SK-N-SH treated with all-trans-retinoic acid at 6 μM for 48 hours (cell line): ENCODE results near the gene IL17C.

ENCODE experiments used
- ATAC-seq: fragments of 200-7000 bp; cut with Tn5 transposase; 3 replicates; pipeline ENCODE4 v1.9.1; 2020; ENCODE audit warnings: mild to moderate bottlenecking, moderate library complexity
- ARNTL ChIP-seq: fragments of 450-650 bp; formaldehyde crosslinking; IDR thresholded peaks from 2 replicates; pipeline ENCODE4 v1.5.0; 2020; ENCODE audit warnings: low read depth, mild to moderate bottlenecking, moderate library complexity, borderline replicate concordance
- BACH2 ChIP-seq: fragments of 250-450 bp; sonication (Bioruptor Pico); IDR thresholded peaks from 2 replicates; pipeline ENCODE4 v1.9.0; 2021; ENCODE audit warnings: mild to moderate bottlenecking, borderline replicate concordance
- CSDC2 ChIP-seq: fragments of 250-450 bp; sonication (Bioruptor Pico); IDR thresholded peaks from 2 replicates; pipeline ENCODE4 v1.5.0; 2020; ENCODE audit warnings: mild to moderate bottlenecking, moderate library complexity
- ESRRG ChIP-seq: fragments of 250-450 bp; sonication (Bioruptor Pico); IDR thresholded peaks from 2 replicates; pipeline ENCODE4 v1.6.1; 2021; ENCODE audit warnings: mild to moderate bottlenecking
- GLIS3 ChIP-seq: fragments of 250-450 bp; sonication (Bioruptor Pico); IDR thresholded peaks from 2 replicates; pipeline ENCODE4 v1.5.0; 2020; ENCODE audit warnings: mild to moderate bottlenecking, moderate library complexity
- ISL1 ChIP-seq: fragments of 250-450 bp; sonication (Bioruptor Pico); IDR thresholded peaks from 2 replicates; pipeline ENCODE4 v2.1.2; 2022; ENCODE audit warnings: mild to moderate bottlenecking, moderate library complexity
- OSR1 ChIP-seq: fragments of 250-450 bp; sonication (Bioruptor Pico); IDR thresholded peaks from 2 replicates; pipeline ENCODE4 v1.8.0; 2022; ENCODE audit warnings: moderate library complexity, mild to moderate bottlenecking, inconsistent platforms
- PPARA ChIP-seq: fragments of 250-450 bp; sonication (Bioruptor Pico); IDR thresholded peaks from 2 replicates; pipeline ENCODE4 v1.5.0; 2020; ENCODE audit warnings: mild to moderate bottlenecking, borderline replicate concordance
- SNAI2 ChIP-seq: fragments of 250-450 bp; sonication (Bioruptor Pico); IDR thresholded peaks from 2 replicates; pipeline ENCODE4 v1.5.0; 2020; ENCODE audit warnings: mild to moderate bottlenecking, moderate library complexity
- TOX ChIP-seq: fragments of 250-450 bp; sonication (Bioruptor Pico); IDR thresholded peaks from 2 replicates; pipeline ENCODE4 v1.8.0; 2021; ENCODE audit warnings: mild to moderate bottlenecking, moderate library complexity, borderline replicate concordance
- TSHZ2 ChIP-seq: fragments of 250-450 bp; sonication (Bioruptor Pico); IDR thresholded peaks from 2 replicates; pipeline ENCODE4 v1.5.0; 2020; ENCODE audit warnings: mild to moderate bottlenecking, moderate library complexity
- ZC3H10 ChIP-seq: fragments of 250-450 bp; sonication (Bioruptor Pico); IDR thresholded peaks from 2 replicates; pipeline ENCODE4 v1.5.1; 2021; ENCODE audit warnings: mild to moderate bottlenecking, moderate library complexity
- ZFP3 ChIP-seq: fragments of 250-450 bp; sonication (Bioruptor Pico); IDR thresholded peaks from 2 replicates; pipeline ENCODE4 v1.5.0; 2020; ENCODE audit warnings: mild to moderate bottlenecking, moderate library complexity
- ZNF565 ChIP-seq: fragments of 450-650 bp; formaldehyde crosslinking; conservative IDR thresholded peaks from 2 replicates; pipeline ENCODE4 v1.5.0; 2020; ENCODE audit warnings: low read depth, mild to moderate bottlenecking, moderate library complexity
- ZNF70 ChIP-seq: fragments of 450-650 bp; formaldehyde crosslinking; IDR thresholded peaks from 2 replicates; pipeline ENCODE4 v1.5.0; 2020; ENCODE audit warnings: mild to moderate bottlenecking, moderate library complexity
- ZNF8 ChIP-seq: fragments of 450-650 bp; formaldehyde crosslinking; IDR thresholded peaks from 2 replicates; pipeline ENCODE4 v1.5.0; 2020; ENCODE audit warnings: mild to moderate bottlenecking, moderate library complexity
- TF ChIP-seq, protein P1 (sequence below): fragments of 250-450 bp; sonication (Bioruptor Pico); IDR thresholded peaks from 2 replicates; pipeline ENCODE4 v1.5.1; 2020; ENCODE audit warnings: low read depth, mild to moderate bottlenecking, moderate library complexity
- TF ChIP-seq, protein P2 (sequence below): fragments of 250-450 bp; sonication (Bioruptor Pico); IDR thresholded peaks from 2 replicates; pipeline ENCODE4 v1.8.0; 2021; ENCODE audit warnings: low read depth, mild to moderate bottlenecking, moderate library complexity, borderline replicate concordance
- TF ChIP-seq, protein P3 (sequence below): fragments of 250-450 bp; sonication (Bioruptor Pico); IDR thresholded peaks from 2 replicates; pipeline ENCODE4 v1.5.1; 2021; ENCODE audit warnings: mild to moderate bottlenecking, moderate library complexity

The IL17C gene

GRCh38 chr16:88646345-88647034, 8.1 kb downstream of the IL17C start:
- TF ChIP-seq, protein P1, sequence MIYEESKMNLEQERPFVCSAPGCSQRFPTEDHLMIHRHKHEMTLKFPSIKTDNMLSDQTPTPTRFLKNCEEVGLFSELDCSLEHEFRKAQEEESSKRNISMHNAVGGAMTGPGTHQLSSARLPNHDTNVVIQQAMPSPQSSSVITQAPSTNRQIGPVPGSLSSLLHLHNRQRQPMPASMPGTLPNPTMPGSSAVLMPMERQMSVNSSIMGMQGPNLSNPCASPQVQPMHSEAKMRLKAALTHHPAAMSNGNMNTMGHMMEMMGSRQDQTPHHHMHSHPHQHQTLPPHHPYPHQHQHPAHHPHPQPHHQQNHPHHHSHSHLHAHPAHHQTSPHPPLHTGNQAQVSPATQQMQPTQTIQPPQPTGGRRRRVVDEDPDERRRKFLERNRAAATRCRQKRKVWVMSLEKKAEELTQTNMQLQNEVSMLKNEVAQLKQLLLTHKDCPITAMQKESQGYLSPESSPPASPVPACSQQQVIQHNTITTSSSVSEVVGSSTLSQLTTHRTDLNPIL (CRISPR knock-in tag) = no peak
- no peak for TF ChIP-seq ARNTL (CRISPR knock-in tag)
- no peak for TF ChIP-seq ISL1 (CRISPR knock-in tag)
- no peak for ATAC-seq

DNA sequence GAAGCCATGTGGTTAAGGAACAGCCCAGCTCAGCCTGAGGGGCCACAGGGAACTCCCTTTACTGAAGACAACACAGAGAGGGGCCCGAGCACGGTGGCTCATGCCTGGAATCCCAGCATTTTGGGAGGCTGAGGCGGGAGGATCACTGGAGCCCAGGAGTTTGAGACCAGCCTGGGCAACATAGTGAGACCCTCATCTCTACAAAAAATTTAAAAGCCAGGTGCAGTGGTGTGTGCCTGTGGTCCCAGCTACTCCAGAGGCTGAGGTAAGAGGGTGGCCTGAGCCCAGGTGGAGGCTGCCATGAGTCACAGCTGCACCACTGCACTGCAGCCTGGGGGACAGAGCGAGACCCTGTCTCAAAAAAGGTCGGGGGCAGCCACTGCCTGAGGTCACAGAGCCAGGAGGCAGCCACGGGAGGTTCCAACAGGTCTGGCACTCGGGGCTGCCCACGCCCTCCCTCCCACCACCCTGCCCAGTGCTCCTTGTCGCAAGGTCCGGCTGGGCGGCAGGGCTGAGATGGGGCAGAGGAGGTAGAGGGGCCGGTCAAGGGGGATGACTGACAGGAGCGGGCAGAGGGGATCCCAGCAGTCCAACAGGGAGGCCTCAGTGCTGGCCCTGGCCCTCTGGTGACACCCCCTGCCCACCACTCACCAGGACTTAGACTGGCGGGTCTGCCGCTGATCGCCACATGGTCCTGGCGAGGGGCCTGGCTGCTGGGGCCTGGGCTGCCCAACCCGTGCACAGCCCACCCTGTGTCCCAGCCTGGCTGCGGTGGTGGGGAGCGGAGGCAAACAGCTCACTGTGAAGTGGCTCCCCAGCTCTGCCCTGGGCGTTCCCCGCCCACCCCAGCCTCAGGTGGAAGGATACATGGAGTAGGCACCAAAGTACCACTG, 9.1 kb downstream of the IL17C start:
- TF ChIP-seq, protein P2, sequence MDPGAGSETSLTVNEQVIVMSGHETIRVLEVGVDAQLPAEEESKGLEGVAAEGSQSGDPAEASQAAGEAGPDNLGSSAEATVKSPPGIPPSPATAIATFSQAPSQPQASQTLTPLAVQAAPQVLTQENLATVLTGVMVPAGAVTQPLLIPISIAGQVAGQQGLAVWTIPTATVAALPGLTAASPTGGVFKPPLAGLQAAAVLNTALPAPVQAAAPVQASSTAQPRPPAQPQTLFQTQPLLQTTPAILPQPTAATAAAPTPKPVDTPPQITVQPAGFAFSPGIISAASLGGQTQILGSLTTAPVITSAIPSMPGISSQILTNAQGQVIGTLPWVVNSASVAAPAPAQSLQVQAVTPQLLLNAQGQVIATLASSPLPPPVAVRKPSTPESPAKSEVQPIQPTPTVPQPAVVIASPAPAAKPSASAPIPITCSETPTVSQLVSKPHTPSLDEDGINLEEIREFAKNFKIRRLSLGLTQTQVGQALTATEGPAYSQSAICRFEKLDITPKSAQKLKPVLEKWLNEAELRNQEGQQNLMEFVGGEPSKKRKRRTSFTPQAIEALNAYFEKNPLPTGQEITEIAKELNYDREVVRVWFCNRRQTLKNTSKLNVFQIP = no peak
- TF ChIP-seq OSR1 (CRISPR knock-in tag) (no peak), ZNF70 (CRISPR knock-in tag) (no peak), ZNF8 (CRISPR knock-in tag) (no peak), ZC3H10 (CRISPR knock-in tag) (no peak), ZFP3 (CRISPR knock-in tag) (no peak), ESRRG (CRISPR knock-in tag) (no peak), TSHZ2 (CRISPR knock-in tag) (no peak), GLIS3 (no peak), ISL1 (CRISPR knock-in tag) (no peak), BACH2 (CRISPR knock-in tag) (no peak), CSDC2 (CRISPR knock-in tag) (no peak), SNAI2 (CRISPR knock-in tag) (no peak), PPARA (no peak), TOX (no peak), ZNF565 (CRISPR knock-in tag) (no peak)
- TF ChIP-seq, protein P3, sequence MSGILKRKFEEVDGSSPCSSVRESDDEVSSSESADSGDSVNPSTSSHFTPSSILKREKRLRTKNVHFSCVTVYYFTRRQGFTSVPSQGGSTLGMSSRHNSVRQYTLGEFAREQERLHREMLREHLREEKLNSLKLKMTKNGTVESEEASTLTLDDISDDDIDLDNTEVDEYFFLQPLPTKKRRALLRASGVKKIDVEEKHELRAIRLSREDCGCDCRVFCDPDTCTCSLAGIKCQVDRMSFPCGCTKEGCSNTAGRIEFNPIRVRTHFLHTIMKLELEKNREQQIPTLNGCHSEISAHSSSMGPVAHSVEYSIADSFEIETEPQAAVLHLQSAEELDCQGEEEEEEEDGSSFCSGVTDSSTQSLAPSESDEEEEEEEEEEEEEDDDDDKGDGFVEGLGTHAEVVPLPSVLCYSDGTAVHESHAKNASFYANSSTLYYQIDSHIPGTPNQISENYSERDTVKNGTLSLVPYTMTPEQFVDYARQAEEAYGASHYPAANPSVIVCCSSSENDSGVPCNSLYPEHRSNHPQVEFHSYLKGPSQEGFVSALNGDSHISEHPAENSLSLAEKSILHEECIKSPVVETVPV = no peak
- TF ChIP-seq, protein P1 (CRISPR knock-in tag) = no peak
- no peak for ATAC-seq

DNA sequence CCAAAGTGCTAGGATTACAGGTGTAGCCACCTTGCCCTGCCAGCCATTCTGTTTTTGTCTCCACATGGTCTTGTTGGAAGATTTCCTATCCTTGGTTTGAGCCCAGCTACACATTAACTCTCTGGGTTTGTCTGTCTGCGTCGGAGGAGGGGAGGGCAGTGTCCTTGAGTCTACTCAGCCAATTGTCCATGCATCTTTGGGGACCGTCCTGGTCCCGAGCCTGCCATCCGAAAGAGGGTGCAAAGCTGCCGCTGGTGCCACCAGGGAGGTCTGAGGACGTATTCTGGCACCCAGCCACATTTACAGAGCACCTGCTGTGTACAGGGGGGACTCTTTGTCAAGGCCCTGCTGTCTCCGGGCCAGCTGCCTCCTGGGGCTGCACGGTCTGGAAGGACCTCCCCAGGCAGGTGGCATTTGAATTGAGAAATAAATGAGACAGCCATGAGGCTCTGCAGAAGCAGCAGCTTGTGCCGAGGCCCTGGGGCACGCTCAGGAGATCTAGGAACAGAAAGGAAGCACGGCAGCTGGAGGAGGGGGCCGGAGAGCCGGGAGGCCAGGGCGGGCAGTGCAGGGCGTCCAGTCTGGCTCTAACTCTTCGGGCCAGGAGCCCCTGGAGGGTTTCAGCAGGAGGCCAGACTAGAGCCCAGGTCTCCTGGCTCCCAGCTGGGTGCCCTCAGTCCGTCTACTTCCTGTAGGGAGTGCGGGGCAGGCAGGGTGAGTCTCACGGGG, 11.0 kb downstream of the IL17C start:
- no peak for ATAC-seq

More for the DNA sequence above, 11.0 kb downstream of the IL17C start:
- TF ChIP-seq, protein P2 = no peak
- TF ChIP-seq CSDC2 (CRISPR knock-in tag) = no peak
